ENCODE results near the gene PDK2.
A peak's percentile ranks its signal among the peaks of the same experiment; 100 is the strongest.

The PDK2 gene

GRCh38 chr17:50151041-50151936 is 56.1 kb downstream of the PDK2 start:
- H3K36me3 ChIP-seq (ENCODE audit: control insufficient read depth, low read depth, low read length), result no peaks in the 10 kb centered on the region
- no peak overlapping the region for H3K27ac ChIP-seq (ENCODE audit: low read length)
- H3K27me3 ChIP-seq (ENCODE audit: control insufficient read depth, insufficient read depth, low read length), result peaks cover 21% of the 10 kb centered on the region
- H3K9me3 ChIP-seq (ENCODE audit: control insufficient read depth, low read depth, low read length), result no peaks in the 10 kb centered on the region
- H3K4me1 ChIP-seq (ENCODE audit: control insufficient read depth, low read depth, low read length), result peaks cover 24% of the 10 kb centered on the region
- peak overlapping the region; percentile 70 for H3K4me3 ChIP-seq (ENCODE audit: low read length)
- H3K9ac ChIP-seq (ENCODE audit: low read length), result no peak overlapping the region

GRCh38 chr17:50151937-50152547 is 56.9 kb downstream of the PDK2 start:
- H3K4me1 ChIP-seq (ENCODE audit: control insufficient read depth, low read depth, low read length), result peaks cover 24% of the 10 kb centered on the region
- H3K4me3 ChIP-seq (ENCODE audit: low read length), result peak overlapping the region; percentile 47

GRCh38 chr17:50152736-50153135 is 57.6 kb downstream of the PDK2 start:
- Histone ChIP-seq H3K27me3 (ENCODE audit: control insufficient read depth, insufficient read depth, low read length) (peaks cover 21% of the 10 kb centered on the region), H3K4me3 (ENCODE audit: low read length) (peak overlapping the region; percentile 47), H3K4me1 (ENCODE audit: control insufficient read depth, low read depth, low read length) (peaks cover 18% of the 10 kb centered on the region), H3K9ac (ENCODE audit: low read length) (no peak overlapping the region), H3K36me3 (ENCODE audit: control insufficient read depth, low read depth, low read length) (no peaks in the 10 kb centered on the region), H3K27ac (ENCODE audit: low read length) (no peak overlapping the region), H3K9me3 (ENCODE audit: control insufficient read depth, low read depth, low read length) (no peaks in the 10 kb centered on the region)

More at GRCh38 chr17:50151937-50152547, 56.9 kb downstream of the PDK2 start:
- no peaks in the 10 kb centered on the region for H3K36me3 ChIP-seq (ENCODE audit: control insufficient read depth, low read depth, low read length)
- H3K9ac ChIP-seq (ENCODE audit: low read length), result no peak overlapping the region
- H3K27me3 ChIP-seq (ENCODE audit: control insufficient read depth, insufficient read depth, low read length), result peaks cover 21% of the 10 kb centered on the region
- no peaks in the 10 kb centered on the region for H3K9me3 ChIP-seq (ENCODE audit: control insufficient read depth, low read depth, low read length)
- H3K27ac ChIP-seq (ENCODE audit: low read length), result no peak overlapping the region

DNA sequence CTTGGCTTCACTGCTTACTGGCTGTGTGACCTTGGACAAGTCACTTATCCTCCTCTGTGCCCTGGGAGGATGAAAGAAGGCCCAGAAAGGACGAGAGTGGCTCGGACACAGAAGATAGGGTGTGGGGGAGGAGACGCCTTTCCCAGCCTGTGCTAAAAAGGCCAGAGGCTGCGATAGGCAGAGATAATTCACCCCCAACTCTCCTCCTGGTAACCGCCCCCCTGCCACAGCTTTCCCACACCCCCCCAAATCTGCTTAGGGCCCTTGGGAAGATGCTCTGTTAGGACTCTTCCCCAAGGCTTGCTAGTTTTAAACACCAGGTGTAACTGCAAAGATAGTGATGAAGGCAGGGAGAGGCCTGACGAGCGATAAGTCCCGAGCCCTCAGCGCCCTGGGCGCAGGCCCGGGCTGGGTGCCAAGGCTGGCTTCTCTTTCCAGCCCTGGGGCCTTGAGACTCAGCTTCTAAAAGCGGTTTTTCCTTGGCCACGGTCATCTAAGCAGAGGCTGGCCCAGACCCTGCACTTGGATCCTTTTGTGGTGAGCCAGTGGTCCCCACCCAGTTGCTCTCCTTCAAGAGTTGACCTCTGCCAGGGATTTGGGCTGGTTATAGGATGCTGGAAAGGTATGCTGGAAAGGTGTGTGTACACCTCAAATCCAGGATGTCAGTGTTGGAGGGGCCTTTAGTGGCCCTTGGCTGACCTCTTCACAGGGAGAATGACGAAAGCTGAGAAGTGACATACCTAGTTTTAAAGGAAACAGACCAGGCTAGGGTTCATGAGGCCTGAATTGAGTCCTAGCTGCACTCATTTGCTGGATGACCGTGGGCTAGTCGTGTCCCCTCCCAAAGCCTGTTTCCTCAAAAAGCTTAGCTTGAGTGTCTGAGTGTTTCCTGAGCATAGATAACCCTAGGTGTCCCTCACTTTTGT is 58.8 kb downstream of the PDK2 start:
- Histone ChIP-seq H3K9me3 (ENCODE audit: control insufficient read depth, low read depth, low read length) (no peaks in the 10 kb centered on the region), H3K36me3 (ENCODE audit: control insufficient read depth, low read depth, low read length) (no peaks in the 10 kb centered on the region), H3K9ac (ENCODE audit: low read length) (no peak overlapping the region), H3K27me3 (ENCODE audit: control insufficient read depth, insufficient read depth, low read length) (peaks cover 16% of the 10 kb centered on the region), H3K4me3 (ENCODE audit: low read length) (no peak overlapping the region), H3K27ac (ENCODE audit: low read length) (no peak overlapping the region), H3K4me1 (ENCODE audit: control insufficient read depth, low read depth, low read length) (peaks cover 9% of the 10 kb centered on the region)

GRCh38 chr17:50154604-50155003 is 59.5 kb downstream of the PDK2 start:
- no peak overlapping the region for H3K4me3 ChIP-seq (ENCODE audit: low read length)
- no peaks in the 10 kb centered on the region for H3K36me3 ChIP-seq (ENCODE audit: control insufficient read depth, low read depth, low read length)
- no peak overlapping the region for H3K9ac ChIP-seq (ENCODE audit: low read length)
- peaks cover 9% of the 10 kb centered on the region for H3K4me1 ChIP-seq (ENCODE audit: control insufficient read depth, low read depth, low read length)
- no peak overlapping the region for H3K27ac ChIP-seq (ENCODE audit: low read length)
- no peaks in the 10 kb centered on the region for H3K9me3 ChIP-seq (ENCODE audit: control insufficient read depth, low read depth, low read length)
- peaks cover 10% of the 10 kb centered on the region for H3K27me3 ChIP-seq (ENCODE audit: control insufficient read depth, insufficient read depth, low read length)

DNA sequence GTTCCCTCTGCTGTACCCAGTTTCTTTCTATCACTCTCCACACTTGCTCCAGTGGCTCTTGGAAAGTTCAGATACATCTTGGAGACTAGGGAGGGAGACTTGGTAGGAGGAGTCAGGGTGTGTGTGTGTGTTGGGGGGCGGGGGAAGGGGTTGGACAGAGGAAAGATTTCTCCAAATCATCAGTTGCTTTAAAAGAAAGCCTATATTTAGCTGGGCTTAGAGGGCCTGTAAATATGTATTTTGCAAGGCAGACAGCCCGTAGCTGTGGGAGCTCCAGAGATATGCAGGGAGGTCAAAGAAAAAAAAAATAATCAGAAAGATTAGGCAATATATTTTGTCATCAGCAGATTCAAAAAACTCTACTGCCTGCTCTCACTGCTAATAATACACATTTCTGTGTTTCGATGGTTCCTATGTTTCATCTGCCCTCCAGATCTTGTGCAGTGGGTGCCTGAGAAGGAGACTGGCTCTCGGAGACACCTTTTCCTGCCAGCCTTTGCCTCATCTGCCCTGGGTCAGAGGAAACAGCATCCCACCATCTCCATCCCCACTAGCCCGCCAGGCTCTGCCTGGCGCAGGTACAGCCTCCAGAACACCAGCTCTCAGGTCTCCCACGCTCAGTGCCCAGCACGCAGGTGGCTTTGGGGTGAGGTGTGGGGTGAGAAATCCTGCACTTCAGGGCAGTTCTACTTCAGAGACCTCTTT is 60.1 kb downstream of the PDK2 start:
- no peak overlapping the region for H3K4me3 ChIP-seq (ENCODE audit: low read length)
- H3K36me3 ChIP-seq (ENCODE audit: control insufficient read depth, low read depth, low read length), result no peaks in the 10 kb centered on the region
- H3K9ac ChIP-seq (ENCODE audit: low read length), result no peak overlapping the region
- no peak overlapping the region for H3K27ac ChIP-seq (ENCODE audit: low read length)
- peaks cover 9% of the 10 kb centered on the region for H3K4me1 ChIP-seq (ENCODE audit: control insufficient read depth, low read depth, low read length)
- no peaks in the 10 kb centered on the region for H3K9me3 ChIP-seq (ENCODE audit: control insufficient read depth, low read depth, low read length)
- peaks cover 3% of the 10 kb centered on the region for H3K27me3 ChIP-seq (ENCODE audit: control insufficient read depth, insufficient read depth, low read length)

- peaks cover 9% of the 10 kb centered on the region for H3K27me3 ChIP-seq (ENCODE audit: control insufficient read depth, insufficient read depth, low read length)
- H3K4me1 ChIP-seq (ENCODE audit: control insufficient read depth, low read depth, low read length), result peaks cover 10% of the 10 kb centered on the region
- H3K27ac ChIP-seq (ENCODE audit: low read length), result no peak overlapping the region
- no peak overlapping the region for H3K4me3 ChIP-seq (ENCODE audit: low read length)
- H3K9me3 ChIP-seq (ENCODE audit: control insufficient read depth, low read depth, low read length), result no peaks in the 10 kb centered on the region
- H3K9ac ChIP-seq (ENCODE audit: low read length), result no peak overlapping the region
- no peaks in the 10 kb centered on the region for H3K36me3 ChIP-seq (ENCODE audit: control insufficient read depth, low read depth, low read length)
Observed at GRCh38 chr17:50157891-50158290, 62.7 kb downstream of the PDK2 start.

GRCh38 chr17:50161023-50161910 is 66.1 kb downstream of the PDK2 start:
- peak overlapping the region; percentile 72 for H3K4me3 ChIP-seq (ENCODE audit: low read length)

More at GRCh38 chr17:50161023-50161910, 66.1 kb downstream of the PDK2 start:
- peaks cover 9% of the 10 kb centered on the region for H3K27me3 ChIP-seq (ENCODE audit: control insufficient read depth, insufficient read depth, low read length)
- peak overlapping the region; percentile 8 for H3K9ac ChIP-seq (ENCODE audit: low read length)
- no peaks in the 10 kb centered on the region for H3K36me3 ChIP-seq (ENCODE audit: control insufficient read depth, low read depth, low read length)
- H3K27ac ChIP-seq (ENCODE audit: low read length), result no peak overlapping the region
- no peaks in the 10 kb centered on the region for H3K9me3 ChIP-seq (ENCODE audit: control insufficient read depth, low read depth, low read length)
- peaks cover 9% of the 10 kb centered on the region for H3K4me1 ChIP-seq (ENCODE audit: control insufficient read depth, low read depth, low read length)
